ENCODE results near the gene PGBD1. TPM values are rescaled to one million over a fixed set of nuclear protein-coding genes. Genes with fewer than 3 reads are reported as not detected.

PGBD1 gene
- total and polyA plus RNA-seq, 7 donors = 0.92 to 11.4 (median 5.4) TPM

DNA sequence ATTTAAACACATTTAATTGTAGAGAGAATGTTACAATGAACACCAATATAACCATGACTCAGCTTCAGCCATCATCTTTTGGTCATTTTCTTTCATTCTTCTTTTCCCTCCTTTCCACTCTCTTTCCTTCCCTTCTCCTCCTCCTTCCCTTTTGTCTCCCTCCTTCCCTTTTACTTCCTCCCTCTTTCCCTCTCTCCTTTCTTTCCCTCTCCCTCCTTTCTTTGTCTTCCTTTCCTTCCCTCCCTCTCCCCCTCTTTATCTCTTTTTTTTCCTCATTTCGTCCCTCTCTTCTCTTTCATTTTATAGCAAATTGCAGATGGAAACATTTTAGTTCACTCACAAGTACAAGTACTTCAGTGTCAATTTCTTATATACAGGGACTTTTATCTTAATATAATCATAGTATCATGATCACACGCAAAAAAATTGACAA, 70.1 kb downstream of the PGBD1 start:
- intact Hi-C loops (cut with DNase I) = loop anchor here (10.0 kb wide), 5 partner anchors 127 to 877 kb away; partner anchors contain the start of genes ZNF165, ZNF184 and ZSCAN9
- Histone ChIP-seq H3K27ac (peak overlapping the region; percentile 49 to 94 (median 86)), H3K36me3 (no peaks in the 10 kb centered on the region), H3K4me1 (peaks cover 0 to 46% (median 31%) of the 10 kb centered on the region in 4 donors), H3K9me3 (no peaks in the 10 kb centered on the region), H3K4me3 (peak overlapping the region in 1 of 4 donors; percentile 64), H3K27me3 (no peaks in the 10 kb centered on the region)
- no peak for DNase-seq
- 72 to 88% methylated on average over 2 of the region's 2 CpGs for WGBS, 2 donors
- TF ChIP-seq EP300 (IDR thresholded peaks at IDR 0.05) (no peak), POLR2A (IDR thresholded peaks at IDR 0.05) (no peak), POLR2AphosphoS5 (IDR thresholded peaks at IDR 0.05) (no peak)
- TF ChIP-seq, protein P1, sequence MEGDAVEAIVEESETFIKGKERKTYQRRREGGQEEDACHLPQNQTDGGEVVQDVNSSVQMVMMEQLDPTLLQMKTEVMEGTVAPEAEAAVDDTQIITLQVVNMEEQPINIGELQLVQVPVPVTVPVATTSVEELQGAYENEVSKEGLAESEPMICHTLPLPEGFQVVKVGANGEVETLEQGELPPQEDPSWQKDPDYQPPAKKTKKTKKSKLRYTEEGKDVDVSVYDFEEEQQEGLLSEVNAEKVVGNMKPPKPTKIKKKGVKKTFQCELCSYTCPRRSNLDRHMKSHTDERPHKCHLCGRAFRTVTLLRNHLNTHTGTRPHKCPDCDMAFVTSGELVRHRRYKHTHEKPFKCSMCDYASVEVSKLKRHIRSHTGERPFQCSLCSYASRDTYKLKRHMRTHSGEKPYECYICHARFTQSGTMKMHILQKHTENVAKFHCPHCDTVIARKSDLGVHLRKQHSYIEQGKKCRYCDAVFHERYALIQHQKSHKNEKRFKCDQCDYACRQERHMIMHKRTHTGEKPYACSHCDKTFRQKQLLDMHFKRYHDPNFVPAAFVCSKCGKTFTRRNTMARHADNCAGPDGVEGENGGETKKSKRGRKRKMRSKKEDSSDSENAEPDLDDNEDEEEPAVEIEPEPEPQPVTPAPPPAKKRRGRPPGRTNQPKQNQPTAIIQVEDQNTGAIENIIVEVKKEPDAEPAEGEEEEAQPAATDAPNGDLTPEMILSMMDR (IDR thresholded peaks at IDR 0.05) = no peak

Small RNAs within 50 kb of the gene (small RNA-seq; reads per million reads assigned to genes)
- gene AL021997.1 = 0 reads per million in 3 donors
- gene AL021997.2 = 0 reads per million in 3 donors

Other genes starting within 250 kb of the PGBD1 start
- gene ZNF165, start 201.0 kb upstream of the PGBD1 start, total RNA-seq = 1 to 10 TPM in 2 of 4 donors, under 1 TPM in 2; 0.28 to 1.8 (median 1.0) TPM
- 1 to 10 TPM; 3.0 to 4.1 (median 3.0) TPM for gene ZNF165, start 201.0 kb upstream of the PGBD1 start, polyA plus RNA-seq
- 1 to 10 TPM; 1.4 to 7.5 (median 6.8) TPM for gene ZSCAN16, start 157.0 kb upstream of the PGBD1 start, total RNA-seq
- 1 to 10 TPM; 7.8 to 8.3 (median 8.1) TPM for gene ZSCAN16, start 157.0 kb upstream of the PGBD1 start, polyA plus RNA-seq
- 10 to 100 TPM; 20.7 to 24.9 (median 22.6) TPM for gene ZKSCAN8, start 139.7 kb upstream of the PGBD1 start, total RNA-seq
- gene ZKSCAN8, start 139.7 kb upstream of the PGBD1 start, polyA plus RNA-seq = 1 to 10 TPM; 1.6 to 4.7 (median 1.8) TPM
- 10 to 100 TPM; 14.0 to 15.1 (median 14.8) TPM for gene ZSCAN9, start 56.3 kb upstream of the PGBD1 start, total RNA-seq
- 1 to 10 TPM; 1.8 to 6.2 (median 3.6) TPM for gene ZSCAN9, start 56.3 kb upstream of the PGBD1 start, polyA plus RNA-seq
- gene ZKSCAN4, start 29.3 kb upstream of the PGBD1 start, total RNA-seq = 1 to 10 TPM; 1.5 to 6.1 (median 4.7) TPM
- gene ZKSCAN4, start 29.3 kb upstream of the PGBD1 start, polyA plus RNA-seq = 1 to 10 TPM; 1.8 to 3.1 (median 2.3) TPM
- 1 to 10 TPM; 2.6 to 7.5 (median 3.8) TPM for gene NKAPL, start 22.3 kb upstream of the PGBD1 start, total RNA-seq
- gene NKAPL, start 22.3 kb upstream of the PGBD1 start, polyA plus RNA-seq = under 1 TPM in 2 of 3 donors, not detected in 1; 0.55 to 0.60 TPM
- gene ZSCAN26, start 14.4 kb upstream of the PGBD1 start, total RNA-seq = 10 to 100 TPM; 25.5 to 29.4 (median 27.6) TPM
- gene ZSCAN26, start 14.4 kb upstream of the PGBD1 start, polyA plus RNA-seq = 1 to 10 TPM; 2.8 to 6.3 (median 6.0) TPM
- gene ZSCAN31, start 54.6 kb downstream of the PGBD1 start, total RNA-seq = 10 to 100 TPM; 22.8 to 41.7 (median 30.8) TPM
- 1 to 10 TPM; 3.6 to 8.8 (median 7.8) TPM for gene ZSCAN31, start 54.6 kb downstream of the PGBD1 start, polyA plus RNA-seq
- gene ZKSCAN3, start 68.4 kb downstream of the PGBD1 start, total RNA-seq = 1 to 10 TPM; 5.4 to 9.1 (median 5.8) TPM
- 1 to 10 TPM in 2 of 3 donors, under 1 TPM in 1; 0.92 to 1.8 (median 1.2) TPM for gene ZKSCAN3, start 68.4 kb downstream of the PGBD1 start, polyA plus RNA-seq
- gene ZSCAN12, start 118.2 kb downstream of the PGBD1 start, total RNA-seq = 1 to 10 TPM; 6.1 to 7.5 (median 6.8) TPM
- 1 to 10 TPM; 1.4 to 2.8 (median 2.4) TPM for gene ZSCAN12, start 118.2 kb downstream of the PGBD1 start, polyA plus RNA-seq
- gene ZSCAN23, start 161.9 kb downstream of the PGBD1 start, total RNA-seq = 1 to 10 TPM; 1.8 to 3.9 (median 2.5) TPM
- 1 to 10 TPM in 1 of 3 donors, under 1 TPM in 1, not detected in 1; 0.79 to 4.2 TPM for gene ZSCAN23, start 161.9 kb downstream of the PGBD1 start, polyA plus RNA-seq
- not detected for gene GPX6, start 234.2 kb downstream of the PGBD1 start, total RNA-seq
- not detected for gene GPX6, start 234.2 kb downstream of the PGBD1 start, polyA plus RNA-seq
- not detected for gene GPX5, start 244.3 kb downstream of the PGBD1 start, total RNA-seq
- not detected for gene GPX5, start 244.3 kb downstream of the PGBD1 start, polyA plus RNA-seq

All from sigmoid colon (tissue), 7 donors.